ENCODE results near the gene JHY. TPM values are rescaled to one million over a fixed set of nuclear protein-coding genes. Genes with fewer than 3 reads are reported as not detected.

The JHY gene
- total and polyA plus RNA-seq, 10 donors: 1.0 to 5.6 (median 4.4) TPM

DNA sequence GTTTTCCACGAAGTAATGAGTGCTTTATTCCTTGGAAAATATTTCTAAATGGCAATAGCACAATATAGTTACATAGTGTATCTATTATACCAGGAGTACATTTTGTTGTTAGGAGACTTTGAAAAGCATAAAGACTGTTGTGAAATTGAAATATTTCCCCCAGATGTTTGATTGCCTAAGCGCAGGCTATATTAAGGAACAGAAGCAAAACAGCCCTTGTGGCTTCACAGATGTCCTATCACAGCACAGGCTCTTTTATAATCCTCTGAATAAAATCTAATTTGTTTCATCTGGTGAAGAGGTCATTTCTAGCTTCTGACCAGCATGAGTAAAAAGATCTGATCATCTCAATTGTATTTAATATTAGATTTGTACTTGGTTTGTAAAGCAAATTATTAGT is 50.9 kb downstream of the JHY start:
- H3K4me3 ChIP-seq: no peak overlapping the region
- intact Hi-C loops (cut with DNase I; ENCODE audit: low total_unique reads): no loop called here
- no peaks in the 10 kb centered on the region for H3K36me3 ChIP-seq
- H3K27ac ChIP-seq: no peak overlapping the region
- H3K27me3 ChIP-seq (replicated peaks in 1 of 7): no peaks in the 10 kb centered on the region
- TF ChIP-seq POLR2A (IDR thresholded peaks at IDR 0.05): no peak
- TF ChIP-seq, protein P1, sequence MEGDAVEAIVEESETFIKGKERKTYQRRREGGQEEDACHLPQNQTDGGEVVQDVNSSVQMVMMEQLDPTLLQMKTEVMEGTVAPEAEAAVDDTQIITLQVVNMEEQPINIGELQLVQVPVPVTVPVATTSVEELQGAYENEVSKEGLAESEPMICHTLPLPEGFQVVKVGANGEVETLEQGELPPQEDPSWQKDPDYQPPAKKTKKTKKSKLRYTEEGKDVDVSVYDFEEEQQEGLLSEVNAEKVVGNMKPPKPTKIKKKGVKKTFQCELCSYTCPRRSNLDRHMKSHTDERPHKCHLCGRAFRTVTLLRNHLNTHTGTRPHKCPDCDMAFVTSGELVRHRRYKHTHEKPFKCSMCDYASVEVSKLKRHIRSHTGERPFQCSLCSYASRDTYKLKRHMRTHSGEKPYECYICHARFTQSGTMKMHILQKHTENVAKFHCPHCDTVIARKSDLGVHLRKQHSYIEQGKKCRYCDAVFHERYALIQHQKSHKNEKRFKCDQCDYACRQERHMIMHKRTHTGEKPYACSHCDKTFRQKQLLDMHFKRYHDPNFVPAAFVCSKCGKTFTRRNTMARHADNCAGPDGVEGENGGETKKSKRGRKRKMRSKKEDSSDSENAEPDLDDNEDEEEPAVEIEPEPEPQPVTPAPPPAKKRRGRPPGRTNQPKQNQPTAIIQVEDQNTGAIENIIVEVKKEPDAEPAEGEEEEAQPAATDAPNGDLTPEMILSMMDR (IDR thresholded peaks at IDR 0.05 in 8 of 11, conservative IDR thresholded peaks at IDR 0.05 in 3 of 11): no peak
- no peak for TF ChIP-seq POLR2AphosphoS5 (IDR thresholded peaks at IDR 0.05)
- no peaks in the 10 kb centered on the region for H3K4me1 ChIP-seq
- H3K9me3 ChIP-seq: no peaks in the 10 kb centered on the region
- WGBS, 5 donors: 38 to 73% (median 47%) methylated on average over 2 of the region's 2 CpGs
- DNase-seq: no peak

DNA sequence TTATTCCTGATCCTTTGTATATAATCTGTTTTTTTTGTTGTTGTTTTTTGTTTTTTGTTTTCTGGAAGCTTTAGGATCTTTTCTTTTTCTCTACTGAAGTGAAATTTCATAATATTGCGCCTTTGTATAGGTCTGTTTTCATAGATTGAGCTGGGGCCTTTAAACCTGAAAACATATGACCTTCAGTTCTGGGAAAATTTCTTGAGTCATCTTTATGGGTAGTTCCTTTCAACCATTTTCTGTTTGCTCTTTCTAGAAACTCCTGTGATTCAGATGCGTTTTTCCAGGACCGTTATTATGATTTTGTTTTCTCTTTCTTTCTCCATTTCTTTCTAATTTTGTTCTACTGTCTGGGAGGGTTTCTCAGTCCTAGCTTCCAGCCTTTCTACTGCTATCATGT is 55.4 kb downstream of the JHY start:
- Histone ChIP-seq H3K36me3 (no peaks in the 10 kb centered on the region), H3K27me3 (replicated peaks in 1 of 7) (no peaks in the 10 kb centered on the region), H3K4me1 (no peaks in the 10 kb centered on the region), H3K9me3 (no peaks in the 10 kb centered on the region), H3K4me3 (no peak overlapping the region), H3K27ac (no peak overlapping the region)
- TF ChIP-seq POLR2AphosphoS5 (IDR thresholded peaks at IDR 0.05) (no peak), POLR2A (IDR thresholded peaks at IDR 0.05) (no peak)
- TF ChIP-seq, protein P1 (IDR thresholded peaks at IDR 0.05 in 8 of 11, conservative IDR thresholded peaks at IDR 0.05 in 3 of 11): no peak
- WGBS, 5 donors: 83 to 86% (median 84%) methylated on average over 3 of the region's 3 CpGs
- intact Hi-C loops (cut with DNase I; ENCODE audit: low total_unique reads): no loop called here
- DNase-seq: no peak

DNA sequence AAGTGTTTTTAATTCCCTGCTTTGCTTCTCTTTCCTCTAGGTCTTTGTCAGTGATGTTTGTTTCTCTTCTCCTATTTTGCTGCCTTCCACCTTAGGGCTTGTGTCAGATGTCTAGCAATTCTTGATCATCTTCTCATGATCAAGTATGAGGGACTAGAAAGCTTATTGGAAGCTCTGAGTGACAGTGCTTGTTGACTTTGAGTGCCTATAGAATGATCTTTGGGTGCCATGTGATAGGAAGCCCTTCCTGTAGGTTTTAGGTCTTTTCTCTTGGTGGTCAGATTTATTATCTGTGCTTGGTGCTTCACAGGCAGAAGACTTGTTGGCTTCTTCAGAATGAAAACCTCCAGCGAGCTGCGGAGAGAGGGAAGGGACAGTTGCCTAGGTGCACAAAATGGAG is 56.0 kb downstream of the JHY start:
- TF ChIP-seq, protein P1 (IDR thresholded peaks at IDR 0.05 in 8 of 11, conservative IDR thresholded peaks at IDR 0.05 in 3 of 11): no peak
- TF ChIP-seq POLR2A (IDR thresholded peaks at IDR 0.05) (no peak), POLR2AphosphoS5 (IDR thresholded peaks at IDR 0.05) (no peak)
- Histone ChIP-seq H3K4me1 (no peaks in the 10 kb centered on the region), H3K27ac (no peak overlapping the region), H3K27me3 (replicated peaks in 1 of 7) (no peaks in the 10 kb centered on the region), H3K9me3 (no peaks in the 10 kb centered on the region), H3K4me3 (no peak overlapping the region), H3K36me3 (no peaks in the 10 kb centered on the region)
- no peak for DNase-seq
- 88 to 100% (median 95%) methylated on average over 2 of the region's 2 CpGs for WGBS, 5 donors
- intact Hi-C loops (cut with DNase I; ENCODE audit: low total_unique reads): no loop called here

DNA sequence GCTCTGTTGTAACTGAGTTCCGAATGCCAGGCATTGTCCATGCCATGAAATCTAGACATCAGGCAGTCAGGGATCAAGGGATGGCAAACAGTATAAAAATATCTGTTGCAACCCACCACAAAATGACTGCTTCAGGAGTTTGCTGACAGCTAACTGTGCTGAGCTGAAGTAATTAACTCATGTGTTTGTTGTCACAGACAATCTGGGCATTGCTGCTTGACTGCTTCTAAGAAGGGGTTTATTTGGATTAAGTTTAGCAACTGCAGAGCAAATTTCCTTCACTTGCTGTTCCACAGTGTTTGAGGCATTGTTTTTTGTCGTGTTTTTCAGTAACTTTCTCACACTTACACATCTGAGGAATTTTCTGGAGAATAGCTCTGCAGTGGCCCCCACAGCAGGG is 68.7 kb downstream of the JHY start:
- intact Hi-C loops (cut with DNase I; ENCODE audit: low total_unique reads): no loop called here
- Histone ChIP-seq H3K36me3 (peaks cover 0 to 17% (median 9%) of the 10 kb centered on the region in 6 donors), H3K4me3 (no peak overlapping the region), H3K27ac (no peak overlapping the region), H3K9me3 (no peaks in the 10 kb centered on the region), H3K4me1 (peaks cover 0 to 6% (median 0%) of the 10 kb centered on the region in 6 donors), H3K27me3 (replicated peaks in 1 of 7) (no peaks in the 10 kb centered on the region)
- 61 to 81% (median 69%) methylated on average over 2 of the region's 2 CpGs for WGBS, 5 donors
- TF ChIP-seq, protein P1 (IDR thresholded peaks at IDR 0.05 in 8 of 11, conservative IDR thresholded peaks at IDR 0.05 in 3 of 11): no peak
- no peak for TF ChIP-seq POLR2A (IDR thresholded peaks at IDR 0.05)
- no peak for TF ChIP-seq POLR2AphosphoS5 (IDR thresholded peaks at IDR 0.05)
- DNase-seq: no peak

All from spleen (tissue), 11 donors.